ENCODE results near the gene SPDYE18.
"Not testable (repeated sequence)": the region's sequence is repeated elsewhere in the genome, so short reads cannot be mapped to it uniquely, and the experiment has no call there.

The SPDYE18 gene, protein sequence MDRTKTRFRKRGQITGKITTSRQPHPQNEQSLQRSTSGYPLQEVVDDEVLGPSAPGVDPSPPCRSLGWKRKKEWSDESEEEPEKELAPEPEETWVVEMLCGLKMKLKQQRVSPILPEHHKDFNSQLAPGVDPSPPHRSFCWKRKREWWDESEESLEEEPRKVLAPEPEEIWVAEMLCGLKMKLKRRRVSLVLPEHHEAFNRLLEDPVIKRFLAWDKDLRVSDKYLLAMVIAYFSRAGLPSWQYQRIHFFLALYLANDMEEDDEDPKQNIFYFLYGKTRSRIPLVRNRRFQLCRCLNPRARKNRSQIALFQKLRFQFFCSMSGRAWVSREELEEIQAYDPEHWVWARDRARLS

DNA sequence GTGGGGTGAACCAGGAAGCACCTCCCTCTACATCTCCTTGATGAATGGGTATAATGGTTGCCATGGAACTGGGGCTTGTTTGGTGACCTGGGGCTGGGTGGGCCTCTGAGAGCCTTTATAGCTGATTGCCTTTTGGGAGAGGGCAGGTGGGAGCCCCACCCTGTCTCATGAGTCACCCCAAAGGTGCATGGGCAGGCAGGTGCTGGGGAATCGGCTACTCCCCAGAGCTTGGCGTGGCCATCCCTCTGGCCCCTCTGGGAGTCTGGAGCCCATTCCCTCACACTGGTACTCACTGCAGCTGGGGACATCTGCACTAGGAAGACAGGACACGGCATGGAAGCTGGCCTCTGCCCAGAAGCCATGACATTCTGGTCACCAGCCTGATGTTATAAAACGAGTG is at the start of gene SPDYE18:
TSS of gene SPDYE18 (minus strand) at position 2 of the 400 bp plus-strand sequence. CDS start 2,046 bp downstream, outside the sequence.
- not testable (repeated sequence) for DNase-seq

DNA sequence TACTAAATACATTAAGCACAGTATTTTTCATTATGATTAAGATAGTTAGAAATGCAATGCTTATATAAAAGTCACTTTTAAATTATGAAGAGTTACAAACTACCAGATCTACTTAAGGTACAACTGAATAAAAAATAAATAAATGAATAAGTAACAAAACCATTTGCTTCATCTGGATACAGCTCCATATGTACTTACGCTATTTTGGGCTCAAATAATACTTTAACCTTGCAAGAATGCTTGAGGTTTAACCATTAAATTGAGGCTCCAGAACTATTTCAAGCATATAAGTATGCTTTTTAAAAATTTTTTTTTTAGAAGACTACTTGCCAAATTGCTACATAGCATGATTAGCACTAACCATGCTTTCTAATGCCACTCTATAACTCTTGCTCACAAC is 46.0 kb upstream of the SPDYE18 start:
- DNase-seq, result not testable (repeated sequence)

DNA sequence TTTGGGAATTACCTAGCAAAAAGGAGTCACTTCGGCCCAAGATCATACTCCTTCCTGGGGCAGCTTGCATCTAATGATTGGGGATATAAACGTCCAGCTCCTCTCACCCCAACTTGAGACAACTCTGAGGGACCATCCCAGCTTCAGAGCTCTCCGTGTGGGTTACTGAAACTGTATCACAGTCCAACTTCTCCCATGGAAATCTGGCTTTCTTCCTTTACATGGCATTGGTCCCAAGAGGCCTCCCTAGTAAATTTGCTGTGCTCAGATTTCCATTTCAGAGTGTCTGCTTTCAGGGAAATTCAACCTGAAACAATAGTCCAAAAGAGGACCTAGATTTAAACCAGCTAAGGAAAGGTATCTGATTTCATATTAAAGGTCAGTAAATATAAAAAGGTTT is 45.3 kb upstream of the SPDYE18 start:
- DNase-seq, result not testable (repeated sequence)

DNA sequence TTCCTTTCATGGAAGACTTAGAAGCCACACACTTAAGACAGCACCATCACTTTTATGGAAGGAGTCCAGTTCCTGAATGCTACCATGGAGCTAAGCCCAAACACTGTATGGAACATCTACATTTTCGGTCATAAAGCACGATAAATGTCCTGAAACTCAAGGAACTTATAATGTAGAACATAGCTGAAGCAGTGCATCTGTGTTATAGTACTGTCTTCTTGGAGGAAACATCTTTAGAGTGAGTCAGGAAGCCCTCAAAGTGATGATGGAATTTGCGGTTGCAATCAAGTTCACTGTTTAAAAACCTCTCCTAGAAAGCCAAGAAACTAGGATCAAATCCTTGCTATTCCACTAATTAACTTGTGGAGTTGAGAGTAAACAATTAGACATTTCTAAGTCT is 43.5 kb upstream of the SPDYE18 start:
- not testable (repeated sequence) for DNase-seq

DNA sequence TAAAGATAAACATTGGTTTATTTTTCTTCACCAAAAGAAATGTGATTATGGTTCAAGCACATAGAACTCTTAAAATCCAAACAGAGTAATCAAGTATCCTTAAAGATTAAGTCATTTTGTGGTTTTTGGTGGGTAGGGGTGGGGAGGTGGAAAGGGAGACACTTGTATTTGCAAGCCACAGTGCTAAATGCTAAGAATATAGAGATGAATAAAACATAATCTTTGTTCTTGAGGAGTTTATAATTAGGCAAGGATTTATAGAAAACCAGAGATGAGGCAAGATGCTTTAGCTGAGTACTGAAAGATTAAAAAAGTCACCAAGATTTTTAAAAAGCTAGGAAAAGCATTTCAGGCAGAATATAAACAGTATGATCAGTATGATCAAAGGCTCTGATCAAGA is 40.3 kb upstream of the SPDYE18 start:
- DNase-seq, result not testable (repeated sequence)

DNA sequence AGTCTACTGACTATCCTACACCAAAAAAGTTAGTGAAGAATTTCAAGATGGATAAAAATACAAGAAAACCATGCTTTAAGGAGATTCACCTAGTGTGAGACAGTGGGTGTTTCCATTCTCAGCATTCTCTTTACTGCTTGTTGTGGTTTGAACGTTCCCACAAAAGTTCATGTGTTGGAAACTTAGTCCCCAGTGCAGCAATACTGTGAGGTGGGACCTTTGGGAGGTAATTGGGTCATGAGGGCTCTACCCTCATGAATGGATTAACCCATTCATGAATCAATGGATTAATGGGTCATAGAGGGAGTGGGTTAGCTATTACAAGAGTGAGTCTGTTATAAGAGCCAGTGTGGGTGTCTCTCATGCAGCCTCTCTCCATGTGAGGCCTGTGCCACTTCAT is 38.8 kb upstream of the SPDYE18 start:
- not testable (repeated sequence) for DNase-seq

DNA sequence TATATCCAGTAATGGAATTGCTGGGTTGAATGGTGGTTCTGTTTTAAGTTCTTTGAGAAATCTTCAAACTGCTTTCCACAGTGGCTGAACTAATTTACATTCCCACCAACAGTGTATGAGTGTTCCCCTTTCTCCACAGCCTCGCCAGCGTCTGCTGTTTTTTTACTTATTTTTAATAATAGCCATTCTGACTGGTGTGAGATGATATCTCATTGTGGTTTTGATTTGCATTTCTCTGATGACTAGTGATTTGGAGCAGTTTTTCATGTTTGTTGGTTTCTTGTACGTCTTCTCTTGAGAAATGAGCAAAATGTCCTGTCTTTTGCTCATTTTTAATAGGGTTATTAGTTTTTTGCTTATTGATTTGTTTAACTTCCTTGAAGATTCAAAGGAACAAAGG is 38.1 kb upstream of the SPDYE18 start:
- DNase-seq, result not testable (repeated sequence)

DNA sequence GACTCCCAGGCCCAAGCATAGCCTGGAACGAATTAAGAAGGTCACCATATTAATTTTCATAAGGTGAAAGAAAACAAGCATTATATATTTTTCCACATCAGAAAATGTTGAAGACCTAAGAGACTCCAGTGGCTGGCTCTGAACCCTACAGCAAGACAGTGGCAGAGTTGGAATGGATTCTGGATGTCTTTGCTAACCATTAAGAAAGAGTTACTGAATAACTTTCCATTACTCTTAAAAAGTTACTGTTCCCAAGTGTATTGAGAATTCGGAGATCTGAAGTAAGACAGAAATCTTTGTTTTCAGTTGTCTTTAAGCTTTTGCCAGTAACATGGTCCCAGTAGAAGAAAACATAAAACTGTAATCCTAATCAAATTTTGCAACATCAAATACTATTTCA is 29.9 kb upstream of the SPDYE18 start:
- not testable (repeated sequence) for DNase-seq

DNA sequence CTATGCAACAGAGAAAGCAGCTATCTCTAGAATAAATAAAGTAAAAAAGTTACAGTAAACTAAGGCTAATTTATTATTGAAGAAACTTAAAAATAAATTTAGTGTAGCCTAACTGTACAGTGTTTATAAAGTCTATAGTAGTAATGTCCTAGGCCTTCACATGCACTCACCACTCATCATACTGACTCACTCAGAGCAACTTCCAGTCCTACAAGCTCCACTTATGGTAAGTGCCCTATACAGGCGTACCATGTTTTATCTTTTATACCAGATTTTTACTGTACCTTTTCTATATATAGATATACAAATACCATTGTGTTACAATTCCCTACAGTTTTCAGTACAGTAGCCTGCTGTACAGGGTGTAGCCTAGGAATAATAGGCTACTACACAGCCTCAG is 19.8 kb upstream of the SPDYE18 start:
- DNase-seq, result not testable (repeated sequence)

DNA sequence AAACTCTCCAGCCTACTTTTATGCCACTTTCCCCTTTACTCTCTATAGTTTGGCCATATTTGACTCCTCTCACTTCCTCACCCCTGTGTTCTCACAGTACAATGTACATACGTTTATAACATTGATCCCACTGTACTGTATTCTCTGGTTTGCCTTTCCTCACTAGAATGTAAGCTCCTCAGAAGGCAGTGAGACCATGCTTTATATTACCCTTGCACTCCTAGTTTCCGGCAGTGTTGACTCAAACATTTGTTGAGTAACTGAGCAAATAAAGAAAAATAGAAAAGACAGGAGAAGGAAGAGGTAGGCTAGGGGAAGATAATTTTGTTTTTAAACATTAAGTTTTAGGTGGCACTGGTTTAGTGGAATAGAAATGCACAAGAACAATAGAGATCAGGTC is 17.9 kb upstream of the SPDYE18 start:
- DNase-seq, result not testable (repeated sequence)

DNA sequence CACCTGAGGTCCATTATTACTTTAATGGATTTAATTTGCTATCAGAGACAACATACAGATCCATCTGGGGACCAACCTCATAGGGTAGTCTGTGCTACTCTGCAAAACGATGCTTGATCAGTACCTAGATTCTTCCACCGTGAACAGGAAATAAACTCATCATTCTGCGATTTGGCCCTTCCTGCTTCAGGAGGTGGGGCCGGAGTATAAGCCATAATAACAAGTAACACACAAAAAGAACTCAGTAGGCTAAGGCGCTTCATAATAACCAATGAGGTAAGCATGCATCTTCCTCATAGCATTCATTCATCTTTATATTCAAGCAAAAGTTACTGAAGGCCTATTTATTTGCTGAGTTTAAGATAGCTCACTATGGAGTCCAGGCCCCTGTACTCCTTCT is 17.3 kb upstream of the SPDYE18 start:
- DNase-seq, result not testable (repeated sequence)

DNA sequence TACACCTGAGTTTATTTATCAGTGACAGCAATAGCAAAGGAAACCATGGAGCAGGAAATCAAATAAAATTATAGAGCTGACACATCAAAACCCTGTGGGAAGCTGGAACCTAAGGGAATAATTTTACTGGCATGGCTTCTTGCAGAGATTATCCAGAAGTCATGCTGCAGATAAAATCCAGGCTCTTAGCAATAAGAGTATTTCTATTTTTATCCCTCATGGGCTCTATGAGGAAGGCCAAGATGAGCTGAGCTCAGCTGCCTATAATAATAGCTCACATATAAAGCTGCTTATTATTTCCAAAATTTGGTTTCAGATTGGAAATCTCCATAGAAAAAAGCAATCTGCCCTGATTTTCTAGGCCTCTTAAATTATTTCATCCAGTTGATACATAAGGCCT is 16.8 kb upstream of the SPDYE18 start:
- DNase-seq, result not testable (repeated sequence)

DNA sequence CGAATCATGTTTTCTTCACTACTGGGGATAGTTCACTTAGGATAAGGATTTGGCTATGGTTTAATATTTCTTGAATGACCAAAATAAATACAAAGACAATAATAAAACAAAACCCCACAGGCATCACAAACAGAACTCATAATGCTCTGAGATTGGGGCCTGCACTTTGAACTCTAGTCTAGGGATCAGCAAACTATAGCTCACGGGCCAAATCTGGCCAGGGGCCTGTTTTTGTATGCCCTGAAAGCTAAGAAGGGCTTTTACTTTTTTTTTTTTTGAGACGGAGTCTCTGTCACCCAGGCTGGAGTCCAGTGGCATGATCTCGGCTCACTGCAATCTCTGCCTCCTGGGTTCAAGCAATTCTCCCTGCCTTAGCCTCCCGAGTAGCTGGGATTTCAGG is 14.7 kb upstream of the SPDYE18 start:
- DNase-seq, result not testable (repeated sequence)

DNA sequence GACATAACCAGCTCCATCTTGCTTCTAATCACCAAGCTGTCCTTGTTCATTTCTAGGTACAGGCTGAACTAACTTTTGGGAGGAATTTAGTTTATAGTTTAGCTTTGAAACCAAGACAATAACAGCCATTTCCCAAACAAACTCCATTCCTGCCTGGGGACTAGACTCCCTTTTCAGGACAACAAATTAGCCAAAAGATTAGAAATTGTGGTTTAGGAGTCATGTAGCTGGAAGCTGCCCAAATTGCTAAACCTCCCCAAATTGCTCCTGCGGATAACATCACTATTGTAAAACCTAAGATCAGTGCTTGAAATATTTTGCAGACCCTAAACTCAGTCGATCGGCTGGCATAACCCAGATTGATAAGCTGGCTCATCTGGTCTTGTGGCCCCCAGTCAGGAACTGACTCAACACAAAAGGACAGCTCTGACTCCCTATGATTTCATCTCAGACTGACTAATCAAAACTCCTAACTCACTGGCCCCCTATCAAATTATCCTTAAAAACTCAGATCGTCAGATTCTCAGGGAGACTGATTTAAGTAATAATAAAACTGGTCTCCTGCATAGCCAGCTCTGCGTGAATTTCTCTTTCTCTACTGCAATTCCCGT is 12.5 kb upstream of the SPDYE18 start:
- DNase-seq, result not testable (repeated sequence)

DNA sequence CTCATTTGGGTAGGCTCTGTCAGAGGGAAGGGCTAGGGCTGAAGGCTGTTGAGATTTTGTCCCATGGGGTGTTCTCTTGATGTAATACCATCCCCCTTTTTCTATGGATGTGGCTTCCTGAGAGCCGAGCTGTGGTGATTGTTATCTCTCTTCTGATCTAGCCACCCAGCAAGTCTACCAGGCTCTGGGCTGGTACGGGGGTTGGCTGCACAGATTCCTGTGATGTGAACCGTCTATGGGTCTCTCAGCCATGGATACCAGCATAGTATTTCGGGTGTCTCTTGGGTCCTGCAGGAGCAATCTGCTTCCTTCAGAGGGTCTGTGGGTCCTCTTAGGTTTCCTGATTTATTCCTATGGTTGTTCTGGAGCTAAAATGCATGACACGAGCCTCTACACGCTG is 8.8 kb upstream of the SPDYE18 start:
- DNase-seq, result not testable (repeated sequence)

DNA sequence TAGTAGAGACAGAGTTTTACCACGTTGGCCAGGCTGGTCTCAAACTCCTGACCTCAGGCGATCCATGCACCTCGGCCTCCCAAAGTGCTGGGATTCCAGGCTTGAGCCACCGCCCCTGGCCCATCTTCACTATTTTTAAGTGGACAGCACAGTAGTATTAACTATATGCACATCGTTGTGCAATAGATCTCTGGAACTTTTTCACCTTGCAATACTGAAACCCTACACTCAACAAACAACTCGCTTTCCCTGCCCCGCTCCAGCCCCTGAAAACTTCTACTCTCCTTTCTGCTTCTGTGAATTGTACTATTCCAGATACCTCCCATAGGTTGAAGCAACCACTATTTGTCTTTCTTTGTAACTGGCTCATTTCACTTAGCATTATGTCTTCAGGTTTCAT is 3.5 kb upstream of the SPDYE18 start:
- DNase-seq, result not testable (repeated sequence)

DNA sequence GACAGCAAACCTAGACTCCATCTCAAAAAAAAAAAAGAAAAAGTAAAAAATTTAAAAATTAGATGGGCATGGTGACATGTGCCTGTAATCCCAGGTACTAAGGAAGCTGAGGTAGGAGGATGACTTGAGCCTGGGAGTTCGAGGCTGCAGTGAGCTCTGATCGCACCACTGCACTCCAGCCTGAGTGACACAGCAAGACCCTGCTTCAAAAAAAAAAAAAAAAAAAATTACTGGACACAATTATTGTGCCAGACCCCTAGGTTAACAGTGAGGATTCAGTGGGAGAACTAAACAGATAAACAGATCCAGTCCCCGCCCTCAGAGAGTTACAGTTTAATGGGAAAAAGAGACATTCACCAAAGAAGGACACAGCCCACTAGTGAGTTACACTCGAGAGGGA is 1.4 kb upstream of the SPDYE18 start:
- not testable (repeated sequence) for DNase-seq

DNA sequence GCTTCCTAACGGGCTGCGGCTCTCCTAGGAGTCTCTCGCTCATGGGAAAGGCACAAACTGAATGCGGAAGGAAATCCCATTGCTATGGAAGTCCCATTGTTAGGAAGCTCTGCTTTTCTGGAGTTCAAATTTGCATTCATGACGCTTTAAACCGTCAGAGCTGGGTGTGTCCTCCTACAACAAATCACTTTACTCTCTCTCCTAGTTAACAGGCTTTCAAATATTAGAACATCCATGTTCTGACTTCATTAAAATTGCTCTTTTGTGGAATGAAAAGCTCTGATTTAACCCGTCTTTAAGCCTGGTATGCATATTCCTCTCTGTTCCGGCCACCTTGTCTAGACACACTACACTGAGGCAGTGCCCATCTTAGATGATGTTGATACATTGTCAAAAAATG is 30.1 kb downstream of the SPDYE18 start, which contains the start of gene SPDYE17:
TSS of gene SPDYE17 (minus strand) at position 101 of the 400 bp plus-strand sequence. CDS start 1,791 bp downstream, outside the sequence.
- DNase-seq, result not testable (repeated sequence)

DNA sequence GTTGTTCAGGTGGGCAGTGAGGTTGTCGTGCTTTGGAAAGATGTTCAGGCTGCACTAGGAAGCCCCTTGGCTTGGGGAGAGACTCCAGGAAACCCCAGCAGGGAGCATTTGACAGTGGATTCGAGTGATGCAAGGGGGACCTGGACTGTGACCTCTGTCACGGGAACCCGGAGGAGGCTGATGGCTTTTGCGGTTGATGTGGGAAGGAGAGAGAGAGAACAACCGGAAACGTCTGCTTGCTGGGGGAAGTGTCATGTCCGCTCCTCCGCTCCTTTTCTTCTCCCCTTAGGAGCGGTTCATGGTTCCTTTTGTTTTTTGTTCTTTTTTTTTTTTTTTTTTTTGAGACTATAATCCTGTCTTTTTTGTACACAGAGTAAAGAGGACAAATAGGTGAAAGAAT is 36.0 kb downstream of the SPDYE18 start:
- DNase-seq, result not testable (repeated sequence)

DNA sequence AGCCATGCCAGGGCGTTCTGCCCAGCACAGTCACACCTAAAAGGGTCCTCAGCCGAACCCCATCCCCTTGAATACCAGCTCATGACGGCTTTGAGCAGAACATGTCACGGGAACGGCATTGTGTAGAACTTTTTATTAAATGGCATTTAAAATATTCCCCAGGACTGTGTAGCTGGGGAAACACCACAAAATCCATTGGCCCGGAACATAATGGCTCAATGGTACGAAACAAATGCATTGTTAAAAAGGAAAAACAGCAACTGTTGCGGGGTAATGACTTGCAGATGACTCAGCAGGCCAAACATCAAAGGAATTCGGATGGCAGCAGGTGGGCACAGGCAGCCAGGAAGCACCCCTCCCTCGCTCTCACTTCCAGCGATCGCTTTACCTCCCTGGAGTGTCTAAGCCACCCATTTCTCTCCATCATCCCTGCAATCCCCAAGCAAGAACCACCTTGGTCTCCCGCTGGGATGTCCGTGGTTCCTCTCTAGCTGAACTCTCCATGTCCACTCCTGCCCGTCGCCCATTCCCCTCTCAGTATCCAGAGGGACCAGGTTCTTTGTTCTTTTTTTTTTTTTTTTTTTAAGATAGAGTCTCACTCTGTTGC is 52.2 kb downstream of the SPDYE18 start:
- DNase-seq, result not testable (repeated sequence)

DNA sequence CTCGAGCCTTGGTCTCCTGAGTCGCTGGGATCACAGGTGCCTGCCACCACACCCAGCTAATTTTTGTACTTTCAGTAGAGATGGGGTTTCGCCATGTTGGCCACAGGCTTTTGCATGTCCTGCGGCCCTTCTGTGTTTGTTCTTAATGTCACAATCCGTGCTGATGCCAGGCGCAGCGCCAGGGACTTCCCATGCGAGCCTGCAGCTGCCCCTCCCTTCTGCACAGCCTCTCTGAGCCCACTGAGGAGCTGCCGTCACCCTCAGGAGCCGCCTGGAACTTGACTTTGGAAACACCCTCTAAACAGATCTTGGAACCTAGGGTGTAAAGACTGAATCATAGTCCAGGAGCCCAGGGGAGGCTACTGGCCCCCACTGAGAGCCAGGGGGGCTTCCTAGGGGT is 54.4 kb downstream of the SPDYE18 start:
- DNase-seq, result not testable (repeated sequence)

DNA sequence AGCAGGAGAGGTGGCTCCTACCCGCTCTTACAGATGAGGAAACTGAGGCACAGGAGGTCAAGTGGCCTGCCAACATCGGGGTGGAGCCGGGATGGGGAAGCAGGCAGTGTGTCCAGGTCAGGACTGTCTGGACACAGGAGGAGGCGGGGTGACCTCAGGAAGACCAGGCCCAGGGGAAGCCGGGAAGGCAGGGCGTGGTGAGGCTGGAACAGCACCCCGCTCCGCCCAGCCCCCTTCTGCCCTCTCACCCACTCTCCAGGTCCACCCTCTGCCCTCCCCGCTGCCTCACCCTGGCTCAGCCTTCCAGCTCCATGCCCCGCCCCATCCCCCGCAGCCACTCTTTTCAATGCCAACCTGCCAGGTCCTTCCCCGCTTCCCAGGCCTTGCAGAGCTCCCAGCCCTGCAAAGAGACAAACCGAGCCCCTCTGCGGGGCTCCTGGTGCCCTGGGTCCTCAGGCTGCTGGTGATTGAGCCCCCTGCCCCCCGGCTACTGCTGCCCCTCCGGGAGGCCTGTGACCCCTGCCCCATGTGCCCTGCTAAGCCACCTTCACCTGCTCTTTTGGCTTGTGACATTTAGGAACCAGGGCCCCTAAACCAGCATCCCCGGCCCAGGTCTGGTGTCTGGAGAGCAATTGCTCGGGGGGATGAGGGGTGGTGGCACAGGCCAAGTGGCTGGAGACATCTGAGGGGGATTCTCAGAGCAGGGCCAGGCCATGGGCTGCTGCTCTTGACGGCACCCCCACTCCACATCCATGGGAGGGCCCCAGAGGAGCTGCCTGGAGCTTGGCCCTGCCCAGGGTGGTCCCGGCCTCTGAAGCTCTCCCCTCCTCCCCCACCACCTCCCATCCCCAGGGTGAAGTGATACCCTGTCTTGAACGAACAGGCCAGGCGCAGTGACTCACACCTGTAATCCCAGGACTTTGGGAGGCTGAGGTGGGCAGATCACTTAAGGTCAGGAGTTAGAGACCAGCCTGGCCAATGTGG is 55.9 kb downstream of the SPDYE18 start:
- DNase-seq, result not testable (repeated sequence)

All from DMS 273 treated with DMSO at 0.1 percent for 48 hours (cell line).